ENCODE results near the gene IMMP2L.

Gene IMMP2L

GRCh38 chr7:111229916-111230315 is 332.4 kb downstream of the IMMP2L start:
- Histone ChIP-seq H3K4me3 (replicated peaks; ENCODE audit: low read depth, low read length) (no peak overlapping the region), H3K36me3 (ENCODE audit: control insufficient read depth, insufficient read depth, low read length) (no peaks in the 10 kb centered on the region), H3K27me3 (replicated peaks; ENCODE audit: control insufficient read depth, insufficient read depth, low read length) (no peaks in the 10 kb centered on the region)
- no peak for DNase-seq (ENCODE audit: extremely low read depth, insufficient read length)
- no peak for TF ChIP-seq CTCF (IDR thresholded peaks at IDR 0.05; ENCODE audit: insufficient read depth, low read length, poor library complexity, severe bottlenecking)

DNA sequence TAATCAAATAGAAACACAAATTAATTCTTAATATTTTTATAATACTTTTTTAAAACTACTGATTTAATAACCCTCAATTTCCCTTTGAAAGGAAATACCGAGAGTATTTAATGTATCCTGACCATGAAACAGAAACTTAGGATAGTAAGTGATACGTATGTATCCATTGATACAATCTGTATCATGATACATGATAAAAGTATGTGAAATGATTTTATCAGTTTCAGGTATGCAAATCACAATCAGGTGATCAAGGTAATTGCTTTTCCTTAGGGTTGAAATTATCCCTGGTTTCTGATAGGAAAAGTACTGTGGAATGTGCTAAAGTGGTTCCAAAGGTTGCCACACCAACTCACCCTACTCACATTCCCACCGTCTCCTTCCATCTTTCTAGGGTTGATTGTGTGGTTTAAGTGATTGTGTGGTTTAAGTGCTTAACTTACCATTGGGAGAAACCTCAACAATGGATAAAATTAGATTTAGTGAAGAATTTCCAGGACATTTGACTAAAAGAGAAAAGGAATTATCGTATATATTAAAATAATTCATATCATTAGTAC is 333.0 kb downstream of the IMMP2L start:
- Histone ChIP-seq H3K27me3 (replicated peaks; ENCODE audit: control insufficient read depth, insufficient read depth, low read length) (no peaks in the 10 kb centered on the region), H3K36me3 (ENCODE audit: control insufficient read depth, insufficient read depth, low read length) (no peaks in the 10 kb centered on the region), H3K4me3 (replicated peaks; ENCODE audit: low read depth, low read length) (no peak overlapping the region)
- no peak for DNase-seq (ENCODE audit: extremely low read depth, insufficient read length)
- no peak for TF ChIP-seq CTCF (IDR thresholded peaks at IDR 0.05; ENCODE audit: insufficient read depth, low read length, poor library complexity, severe bottlenecking)

DNA sequence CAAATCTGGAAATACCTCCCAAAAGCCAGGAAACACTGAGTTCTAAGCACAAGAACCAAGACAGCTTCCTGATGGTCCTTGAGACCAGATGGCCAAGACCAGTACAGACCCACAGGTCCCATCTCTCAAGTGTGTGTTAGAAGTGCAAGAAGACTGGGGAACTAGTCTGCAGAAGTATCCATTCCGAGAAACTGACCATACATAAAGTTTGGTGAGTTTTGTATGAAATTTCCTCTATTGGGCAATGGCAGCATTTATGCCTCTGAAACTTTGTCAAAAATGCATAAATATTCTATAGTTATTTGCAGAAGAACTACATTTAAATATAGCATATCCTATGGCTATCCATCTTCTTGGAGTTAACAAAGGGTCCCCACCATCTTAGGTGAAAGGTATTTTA is 333.9 kb downstream of the IMMP2L start:
- no peak for TF ChIP-seq CTCF (IDR thresholded peaks at IDR 0.05; ENCODE audit: insufficient read depth, low read length, poor library complexity, severe bottlenecking)
- Histone ChIP-seq H3K36me3 (ENCODE audit: control insufficient read depth, insufficient read depth, low read length) (no peaks in the 10 kb centered on the region), H3K27me3 (replicated peaks; ENCODE audit: control insufficient read depth, insufficient read depth, low read length) (no peaks in the 10 kb centered on the region), H3K4me3 (replicated peaks; ENCODE audit: low read depth, low read length) (no peak overlapping the region)
- DNase-seq (ENCODE audit: extremely low read depth, insufficient read length), result no peak

- Histone ChIP-seq H3K36me3 (ENCODE audit: control insufficient read depth, insufficient read depth, low read length) (no peaks in the 10 kb centered on the region), H3K4me3 (replicated peaks; ENCODE audit: low read depth, low read length) (no peak overlapping the region), H3K27me3 (replicated peaks; ENCODE audit: control insufficient read depth, insufficient read depth, low read length) (no peaks in the 10 kb centered on the region)
- TF ChIP-seq CTCF (IDR thresholded peaks at IDR 0.05; ENCODE audit: insufficient read depth, low read length, poor library complexity, severe bottlenecking), result no peak
- DNase-seq (ENCODE audit: extremely low read depth, insufficient read length), result no peak
Observed at GRCh38 chr7:111226800-111227199, 335.5 kb downstream of the IMMP2L start.

- no peaks in the 10 kb centered on the region for H3K36me3 ChIP-seq (ENCODE audit: control insufficient read depth, insufficient read depth, low read length)
- H3K4me3 ChIP-seq (replicated peaks; ENCODE audit: low read depth, low read length), result no peak overlapping the region
- no peak for TF ChIP-seq CTCF (IDR thresholded peaks at IDR 0.05; ENCODE audit: insufficient read depth, low read length, poor library complexity, severe bottlenecking)
- DNase-seq (ENCODE audit: extremely low read depth, insufficient read length), result no peak
- H3K27me3 ChIP-seq (replicated peaks; ENCODE audit: control insufficient read depth, insufficient read depth, low read length), result no peaks in the 10 kb centered on the region
Observed at GRCh38 chr7:111224354-111225231, 337.7 kb downstream of the IMMP2L start.

All from GM06990 (cell line).